HG02610 (cell line): ENCODE data around the gene FAM124A.
"Not testable (repeated sequence)": the region's sequence is repeated elsewhere in the genome, so short reads cannot be mapped to it uniquely, and the experiment has no call there.

Experiments used
- ATAC-seq: cut with Tn5 transposase; IDR thresholded peaks from one replicate; pipeline ENCODE4 v1.9.1; 2021; ENCODE audit warnings: mild to moderate bottlenecking, moderate library complexity; ENCODE audit not compliant: unreplicated experiment

FAM124A gene

DNA sequence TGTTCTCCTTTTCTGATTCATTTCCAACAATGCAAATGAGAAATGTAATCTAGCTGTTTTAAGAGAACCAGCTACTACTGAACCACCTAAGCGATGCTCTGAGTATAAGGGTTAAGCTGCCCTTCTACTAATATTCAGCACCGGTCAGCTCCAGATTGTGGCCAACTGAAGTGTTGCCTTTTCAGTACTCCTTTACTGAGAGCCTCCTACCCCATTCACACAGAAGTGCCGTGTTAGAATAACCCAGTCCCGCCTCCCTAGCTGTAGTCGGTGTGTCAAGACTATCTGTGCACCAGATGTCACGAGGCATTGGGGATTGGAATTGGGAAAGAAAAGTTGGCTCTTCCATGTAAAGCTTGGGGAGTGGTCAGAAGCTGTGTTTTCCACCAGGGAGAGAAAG, 45.4 kb downstream of the FAM124A start:
- no peak for ATAC-seq

DNA sequence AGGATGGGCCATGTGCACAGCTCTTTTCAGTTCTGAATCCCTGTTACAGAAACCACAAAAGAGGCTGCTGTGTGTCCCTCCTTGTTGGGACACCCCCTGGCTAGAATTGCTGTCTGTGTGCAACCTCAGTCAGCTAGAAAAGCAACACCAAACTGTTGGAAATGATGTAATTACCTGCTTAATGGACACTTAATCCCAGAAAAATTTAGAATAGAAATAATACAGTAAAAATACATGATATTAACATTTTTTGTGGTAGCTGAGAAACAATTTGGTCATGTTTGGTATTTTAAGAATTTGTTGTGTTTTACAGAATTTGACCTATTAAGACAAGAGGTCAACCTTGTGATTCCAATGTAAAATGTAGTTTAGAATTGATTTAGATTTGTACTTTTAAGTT, 46.8 kb downstream of the FAM124A start:
- ATAC-seq = no peak

DNA sequence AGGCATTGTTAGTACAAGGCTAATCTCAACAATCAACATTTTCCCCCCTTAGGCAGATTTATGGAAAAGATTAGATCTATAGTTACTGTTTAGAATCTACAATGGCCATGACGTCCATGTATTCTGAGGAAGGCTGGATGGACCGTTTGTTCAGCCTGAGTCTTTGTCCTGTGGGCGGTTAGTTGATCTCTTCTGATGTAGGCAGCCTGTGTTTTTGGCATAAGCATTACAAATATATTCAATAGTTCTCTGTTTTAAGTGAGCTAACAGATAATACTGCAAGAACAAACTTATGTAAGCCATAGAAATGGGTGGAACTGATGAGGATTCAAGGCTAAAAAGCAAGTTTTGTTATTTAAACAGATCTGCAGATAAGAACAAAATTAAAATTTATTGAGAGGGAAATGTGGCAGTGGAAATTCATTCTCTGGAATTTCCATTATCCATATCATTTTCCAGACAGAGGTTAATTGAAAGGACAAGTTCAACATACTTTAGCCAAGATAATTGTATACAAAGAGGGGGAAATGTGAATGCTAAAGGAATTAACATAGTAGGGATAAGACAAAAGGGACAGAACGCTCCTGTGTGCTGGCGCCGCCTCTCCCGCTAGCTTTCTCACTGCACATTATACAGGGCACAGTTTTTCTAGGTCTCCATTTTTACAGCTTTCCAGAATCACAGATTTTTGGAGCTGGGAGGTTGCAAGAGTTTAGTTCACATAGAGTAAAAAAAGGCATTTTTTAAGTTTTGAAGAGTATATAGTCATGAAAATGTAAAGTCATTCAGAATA, 48.6 kb downstream of the FAM124A start:
- no peak for ATAC-seq

DNA sequence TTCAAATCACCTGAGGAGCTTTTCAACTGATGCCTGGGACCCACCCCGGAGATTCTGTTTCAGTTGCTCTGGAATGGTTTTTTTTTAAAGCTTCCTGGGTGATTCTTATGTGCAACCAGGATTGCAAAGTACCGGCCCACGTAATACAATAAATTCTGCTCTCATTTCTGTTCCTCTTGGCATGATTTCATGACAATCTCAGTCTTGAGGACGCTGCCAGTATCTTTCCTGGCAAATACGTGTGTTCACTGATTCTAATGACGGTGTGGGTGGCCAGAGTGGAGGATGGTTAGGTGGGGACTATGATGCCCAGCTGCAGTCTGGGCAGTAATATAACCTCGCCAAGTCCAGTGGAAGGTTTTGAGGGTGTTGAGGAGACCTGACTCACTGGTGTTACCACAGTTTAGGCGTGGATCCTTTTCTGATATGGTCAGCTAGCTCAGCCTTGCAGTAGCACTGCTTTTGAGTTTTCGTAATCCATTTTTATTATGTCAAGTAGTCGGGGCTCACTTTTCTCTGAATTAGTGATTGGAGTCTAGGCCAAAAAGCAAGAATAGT, 49.4 kb downstream of the FAM124A start:
- ATAC-seq = no peak

DNA sequence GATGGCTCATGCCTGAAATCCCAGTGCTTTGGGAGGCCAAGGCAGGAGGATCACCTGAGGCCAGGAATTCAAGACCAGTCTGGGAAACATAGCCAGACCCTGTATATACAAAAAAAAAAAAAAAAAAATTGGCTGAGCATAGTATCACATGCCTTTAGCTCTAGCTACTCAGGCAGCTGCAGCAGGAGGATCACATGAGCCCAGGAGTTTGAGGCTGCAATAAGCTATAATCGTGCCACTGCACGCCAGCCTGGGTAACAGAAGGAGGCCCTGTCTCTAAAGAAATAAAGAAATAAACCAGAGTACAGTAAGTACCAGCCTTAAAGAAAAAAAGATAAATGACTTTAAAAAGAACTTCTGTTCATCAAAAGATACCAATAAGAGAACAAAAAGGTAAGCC, 52.9 kb downstream of the FAM124A start:
- no peak for ATAC-seq

DNA sequence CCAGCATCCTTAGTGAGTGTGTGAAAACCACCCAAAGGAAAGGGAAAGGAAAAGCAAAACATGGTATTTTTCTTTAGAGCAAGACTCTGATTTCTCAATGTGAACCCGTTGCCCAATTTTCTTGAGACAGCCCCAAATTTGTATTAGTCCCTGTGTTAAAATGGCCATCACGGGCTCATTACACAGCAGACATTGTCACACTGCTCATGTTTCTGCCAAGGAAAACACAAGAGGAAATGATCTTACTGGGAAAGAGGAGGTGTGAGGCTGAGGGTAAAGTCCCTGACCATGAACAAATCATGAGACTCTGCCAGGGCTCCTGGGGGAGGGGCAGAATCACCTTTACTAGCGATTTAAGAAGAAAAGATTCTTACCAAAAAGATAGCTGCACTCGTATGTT, 54.4 kb downstream of the FAM124A start:
- ATAC-seq = no peak

DNA sequence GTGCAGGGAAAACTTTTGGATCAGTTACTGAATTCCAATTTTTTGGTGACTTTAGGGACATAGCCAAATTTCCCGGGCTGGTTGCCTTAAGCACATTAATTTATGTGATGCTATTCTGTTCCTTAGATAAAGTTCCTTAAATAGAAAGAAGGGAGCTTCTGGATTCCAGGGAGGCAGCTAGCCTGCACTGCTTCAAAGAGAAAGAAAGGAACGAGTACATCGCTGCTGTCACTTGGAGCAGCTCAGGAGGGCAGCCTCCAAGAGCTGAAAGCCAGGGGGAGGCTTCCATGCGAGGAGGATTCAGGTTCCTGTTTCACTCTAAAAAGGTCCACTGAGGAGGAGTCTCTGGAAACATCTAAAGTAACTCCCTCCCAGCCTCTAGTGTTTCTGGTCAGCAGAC, 55.7 kb downstream of the FAM124A start:
- ATAC-seq = no peak

DNA sequence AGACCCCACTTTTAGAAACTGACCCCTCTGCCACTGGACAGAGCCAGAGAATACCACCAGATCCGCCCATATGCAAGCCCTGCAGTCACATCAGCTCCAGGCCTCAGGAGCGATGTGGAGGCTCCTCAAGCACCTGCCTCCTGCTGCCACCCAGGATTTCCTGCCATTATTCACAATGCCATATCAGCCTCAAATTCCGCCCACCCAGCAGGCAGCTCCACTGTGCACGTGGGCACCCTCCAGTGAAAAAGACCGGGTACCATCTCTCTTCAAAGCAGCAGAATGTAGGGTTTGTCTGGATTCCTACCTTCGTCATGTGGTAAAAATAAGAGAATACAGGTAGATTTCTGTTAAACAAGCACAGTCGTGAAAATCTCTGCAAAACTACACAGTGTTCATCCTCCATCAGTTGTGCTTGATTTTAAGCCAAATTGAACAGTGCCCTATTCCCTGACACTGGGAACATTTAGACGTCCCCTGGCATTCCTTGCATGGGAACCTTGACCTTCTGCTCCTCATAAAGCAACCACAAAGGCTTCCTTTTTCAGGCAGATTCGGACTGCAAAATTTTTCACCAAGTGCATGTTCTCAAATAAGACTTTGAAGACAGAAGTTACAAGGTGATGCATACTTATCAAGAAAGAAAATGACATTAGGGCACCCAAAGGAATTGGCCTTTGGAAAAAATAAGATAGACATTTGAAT, 56.4 kb downstream of the FAM124A start:
- no peak for ATAC-seq

DNA sequence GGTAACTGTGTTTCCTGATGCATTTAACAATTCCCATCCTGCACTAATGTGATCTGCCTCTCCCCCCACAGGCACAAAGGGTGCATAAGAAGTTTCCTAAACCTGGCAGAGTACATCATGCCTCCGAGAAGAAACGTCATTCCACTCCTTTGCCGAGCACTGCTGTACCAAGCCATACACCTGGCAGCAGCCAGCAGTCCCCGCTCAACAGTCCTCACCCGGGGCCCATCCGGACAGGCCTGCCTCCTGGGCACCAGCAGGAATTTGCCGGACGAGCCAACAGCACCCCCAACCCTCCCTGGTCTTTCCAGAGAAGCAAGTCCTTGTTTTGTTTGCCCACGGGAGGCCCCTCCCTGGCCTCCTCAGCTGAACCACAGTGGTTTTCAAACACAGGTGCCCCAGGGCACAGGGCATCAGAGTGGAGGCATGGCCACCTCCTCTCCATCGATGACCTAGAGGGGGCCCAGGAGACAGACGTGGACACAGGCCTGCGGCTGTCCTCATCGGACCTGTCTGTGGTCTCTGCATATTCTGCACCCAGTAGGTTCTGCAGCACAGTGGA, 58.3 kb downstream of the FAM124A start:
- ATAC-seq = no peak

DNA sequence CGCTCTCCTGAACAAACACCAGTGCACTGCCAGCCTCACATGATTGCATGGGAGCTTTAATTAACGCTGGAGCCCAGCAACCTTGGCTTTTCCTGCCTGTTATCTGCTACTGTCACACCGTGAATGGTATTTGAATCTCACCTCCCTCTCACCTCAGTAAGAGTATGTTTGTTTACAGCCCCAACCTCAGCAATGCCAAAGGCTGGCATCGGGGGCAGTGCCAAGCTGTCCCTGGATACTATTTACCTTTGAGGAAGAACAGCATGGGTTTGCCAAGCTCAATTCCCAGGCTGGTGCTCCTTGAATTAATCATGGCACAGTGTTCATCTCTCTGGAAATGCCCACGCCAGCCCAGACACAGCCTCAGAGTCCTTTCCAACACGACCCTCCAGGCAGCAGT, 60.1 kb downstream of the FAM124A start:
- ATAC-seq = no peak

DNA sequence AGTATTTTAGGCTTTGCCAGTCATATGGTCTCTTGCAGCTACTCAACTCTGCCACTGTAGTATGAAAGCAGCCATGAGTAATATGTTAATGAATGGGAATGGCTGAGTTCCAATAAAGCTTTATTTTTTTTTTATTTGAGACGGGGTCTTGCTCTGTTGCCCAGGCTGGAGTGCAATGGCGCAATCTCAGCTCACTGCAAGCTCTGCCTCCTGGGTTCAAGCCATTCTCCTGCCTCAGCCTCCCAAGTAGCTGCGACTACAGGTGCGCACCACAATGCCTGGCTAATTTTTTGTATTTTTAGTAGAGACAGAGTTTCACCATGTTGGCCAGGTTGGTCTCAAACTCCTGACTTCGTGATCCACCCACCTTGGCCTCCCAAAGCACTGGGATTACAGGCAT, 60.7 kb downstream of the FAM124A start:
- ATAC-seq = not testable (repeated sequence)

DNA sequence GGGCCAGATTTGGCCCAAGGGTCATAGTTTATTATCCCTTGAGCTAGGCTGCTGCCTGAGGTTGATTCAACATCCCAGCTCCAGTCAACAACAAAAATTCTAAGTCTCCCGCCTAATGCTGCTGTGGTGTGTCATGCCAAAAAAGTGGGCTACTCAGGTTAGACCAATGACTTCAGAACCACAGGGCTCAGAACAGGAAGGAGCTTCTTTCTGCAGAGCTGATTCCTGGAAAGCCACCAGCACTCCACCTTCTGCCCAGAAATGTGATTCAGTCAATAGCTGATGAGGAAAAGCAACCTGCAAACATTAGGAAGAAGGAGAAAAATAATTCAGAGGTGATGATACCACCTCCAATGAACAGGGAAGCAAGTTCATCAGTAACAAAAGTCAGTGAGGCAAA, 61.2 kb downstream of the FAM124A start:
- ATAC-seq = no peak

DNA sequence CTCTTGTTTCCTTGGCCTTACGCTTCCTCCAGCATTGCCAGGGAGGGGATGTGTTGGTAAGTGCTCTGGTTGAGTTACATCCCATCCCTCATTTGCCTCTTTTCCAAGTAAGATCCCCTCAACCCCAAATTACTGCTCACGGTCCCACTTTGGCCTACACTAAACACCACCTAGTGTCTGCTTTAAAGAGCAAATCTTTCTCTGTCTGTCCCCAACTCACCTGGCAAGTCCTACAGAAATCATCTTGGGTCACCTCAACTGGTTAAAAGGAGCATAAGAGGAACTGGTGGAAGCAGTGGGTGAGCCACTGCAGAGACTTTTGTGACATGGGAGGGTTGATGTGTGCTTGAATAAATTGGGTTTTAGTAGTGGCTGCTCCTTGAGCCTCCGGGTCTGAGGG, 62.1 kb downstream of the FAM124A start:
- ATAC-seq = no peak

DNA sequence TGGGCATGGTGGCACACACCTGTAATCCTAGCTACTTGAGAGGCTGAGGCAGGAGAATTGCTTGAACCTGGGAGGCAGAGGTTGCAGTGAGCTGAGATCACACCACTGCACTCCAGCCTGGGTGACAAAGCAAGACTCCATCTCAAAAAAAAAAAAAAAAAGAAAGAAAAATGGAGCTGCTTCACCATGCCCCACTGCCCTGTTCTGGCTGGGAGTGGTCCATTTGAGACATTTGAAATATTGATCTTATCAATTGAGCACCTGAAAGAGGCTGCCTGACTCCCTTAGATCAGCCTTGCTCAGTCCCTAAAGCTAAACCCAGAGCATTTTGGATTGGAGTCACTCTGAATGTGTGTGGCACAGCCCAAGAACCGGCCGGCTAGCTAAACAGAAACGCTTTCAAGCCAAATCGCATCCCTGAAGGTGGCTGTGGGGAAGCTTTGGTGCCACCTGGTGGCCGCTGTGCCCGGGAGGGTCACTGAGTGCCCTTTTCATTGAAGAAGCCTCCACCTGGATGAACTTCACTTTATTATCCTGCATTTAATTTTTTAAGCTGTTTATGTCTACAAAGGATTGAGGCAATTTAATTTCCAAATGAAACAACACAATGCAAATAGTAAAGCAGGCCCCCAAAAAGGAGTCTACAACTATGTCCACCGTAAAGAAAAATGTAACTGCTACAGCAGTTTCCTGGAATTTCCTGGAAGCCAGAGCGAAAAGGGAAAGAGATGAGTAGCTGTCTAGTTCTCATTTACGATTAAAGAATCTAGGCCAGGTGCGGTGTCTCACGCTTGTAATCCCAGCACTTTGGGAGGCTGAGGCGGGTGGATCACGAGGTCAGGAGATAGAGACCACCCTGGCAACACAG, 64.2 kb downstream of the FAM124A start:
- ATAC-seq = peak; percentile 71

DNA sequence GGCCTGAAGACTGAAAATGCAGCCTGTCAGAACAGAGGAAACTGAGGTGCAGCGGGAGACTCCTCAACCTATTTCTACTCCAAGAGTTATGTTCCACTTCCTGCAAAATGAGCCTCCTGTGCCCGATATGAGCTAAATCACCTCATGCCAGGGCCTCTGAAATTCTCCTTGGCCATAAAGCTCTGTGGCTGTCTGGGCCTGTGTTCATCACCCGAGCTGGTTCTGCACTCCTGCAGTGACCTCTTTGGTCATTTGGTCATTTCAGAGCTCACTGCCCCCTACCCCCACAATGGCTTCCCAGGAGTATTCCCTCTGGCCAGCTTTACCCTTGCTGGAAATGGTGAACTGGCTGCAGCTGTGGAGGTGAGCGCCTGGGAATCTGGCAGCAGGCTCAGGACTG, 65.6 kb downstream of the FAM124A start:
- no peak for ATAC-seq

DNA sequence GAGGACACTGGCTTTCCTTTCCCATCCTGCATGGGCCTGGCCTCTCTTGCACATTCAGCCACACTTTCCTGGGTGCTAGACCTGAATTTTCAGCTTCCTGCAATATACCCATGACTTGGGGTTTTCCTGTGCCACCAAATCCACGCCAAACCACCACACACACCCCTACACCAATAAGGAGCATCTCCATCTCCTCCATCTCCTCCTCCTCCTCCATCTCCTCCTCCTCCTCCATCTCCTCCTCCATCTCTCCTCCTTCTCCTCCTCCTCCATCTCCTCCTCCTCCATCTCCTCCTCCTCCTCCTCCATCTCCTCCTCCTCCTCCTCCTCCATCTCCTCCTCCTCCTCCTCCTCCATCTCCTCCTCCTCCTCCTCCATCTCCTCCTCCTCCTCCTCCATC, 66.1 kb downstream of the FAM124A start:
- ATAC-seq = not testable (repeated sequence)

DNA sequence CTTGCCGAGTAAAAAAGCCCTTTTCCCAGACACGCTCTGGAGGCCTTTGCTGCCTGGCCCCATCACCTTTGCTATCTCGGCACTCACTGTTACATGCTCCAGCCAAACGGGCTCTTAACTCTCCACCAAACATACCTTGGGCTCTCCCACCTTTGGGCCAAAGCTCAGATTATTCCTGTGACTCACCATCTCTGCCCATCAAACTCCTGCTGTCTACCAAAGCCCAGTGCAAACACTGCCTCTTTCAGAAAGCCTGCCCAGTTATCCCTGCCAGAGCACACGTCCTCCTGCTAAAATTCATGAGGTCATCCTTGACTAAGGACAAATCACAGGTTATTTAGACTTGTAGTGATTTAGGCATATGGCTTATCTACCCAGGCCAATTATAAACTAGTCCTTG, 69.1 kb downstream of the FAM124A start:
- ATAC-seq = no peak

DNA sequence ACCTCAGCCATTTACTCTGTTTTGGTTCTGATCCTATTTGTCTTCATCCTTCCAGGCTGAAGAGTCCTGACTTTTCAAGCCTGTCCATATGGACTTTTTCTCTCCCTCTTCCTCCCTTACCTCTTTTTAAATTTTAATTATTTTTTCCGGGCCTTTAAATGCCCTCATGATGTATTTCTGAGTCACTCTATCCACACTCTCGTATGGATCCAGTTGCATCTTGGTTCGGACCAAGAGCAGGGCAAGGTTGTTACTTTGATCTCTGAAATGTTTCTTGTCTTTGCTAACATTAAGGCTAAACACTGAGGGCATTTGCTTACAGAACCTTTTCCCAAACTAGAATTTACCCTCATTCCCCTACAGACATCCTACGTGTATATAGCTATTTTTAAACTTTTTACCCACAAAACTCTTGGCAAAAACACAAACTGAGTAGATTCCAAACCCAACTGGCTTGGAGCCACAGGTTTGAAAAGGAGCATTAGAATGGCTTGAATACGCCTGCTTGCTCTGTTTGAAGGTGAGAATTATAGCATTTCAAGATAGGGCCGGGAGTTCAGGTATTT, 69.9 kb downstream of the FAM124A start:
- no peak for ATAC-seq

DNA sequence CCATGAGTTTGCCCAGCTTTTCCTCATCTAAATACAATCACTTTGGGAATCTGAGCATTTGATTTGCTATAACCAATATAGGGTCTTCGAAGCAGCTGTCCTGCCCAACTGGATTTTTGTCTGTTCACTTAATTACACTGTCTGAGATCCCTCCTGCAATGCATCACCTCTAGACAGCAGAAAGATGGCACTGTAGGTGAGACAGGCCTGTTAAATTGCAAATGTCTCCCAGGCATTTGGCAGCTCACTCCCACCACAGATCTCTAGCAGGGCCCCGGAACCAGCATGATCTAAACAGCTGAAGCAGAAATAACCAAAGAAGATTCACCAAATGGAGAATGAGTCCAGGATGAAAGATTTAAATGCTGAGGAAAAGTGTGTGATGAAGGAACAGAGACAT, 75.4 kb downstream of the FAM124A start:
- no peak for ATAC-seq

DNA sequence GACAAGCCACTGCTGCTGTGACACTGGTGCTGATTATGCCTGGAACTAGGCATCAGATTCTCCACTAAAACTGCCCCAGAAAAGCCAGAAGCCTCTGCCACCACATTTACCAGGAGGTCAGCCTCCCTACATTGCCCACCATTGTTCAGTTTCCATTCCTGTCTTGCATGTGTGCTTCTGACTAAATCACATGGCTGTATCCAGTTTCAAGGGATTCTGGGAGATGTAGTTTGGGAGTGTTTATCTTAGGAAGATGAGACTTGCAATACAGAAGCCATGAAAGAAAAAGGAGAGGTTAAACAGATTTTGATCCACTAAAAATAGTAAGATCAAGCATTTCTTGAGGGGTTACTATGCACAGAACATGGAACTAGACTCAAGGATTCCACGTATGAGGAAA, 76.6 kb downstream of the FAM124A start:
- ATAC-seq = no peak
